GM19043 (cell line): Measurements from ENCODE around the gene MAN1C1.
A peak's percentile ranks its signal among the peaks of the same experiment; 100 is the strongest.

Source experiments
- ATAC-seq: cut with Tn5 transposase; IDR thresholded peaks from one replicate; pipeline ENCODE4 v1.9.1; 2021; ENCODE audit warnings: low read depth; ENCODE audit not compliant: unreplicated experiment

The MAN1C1 gene

DNA sequence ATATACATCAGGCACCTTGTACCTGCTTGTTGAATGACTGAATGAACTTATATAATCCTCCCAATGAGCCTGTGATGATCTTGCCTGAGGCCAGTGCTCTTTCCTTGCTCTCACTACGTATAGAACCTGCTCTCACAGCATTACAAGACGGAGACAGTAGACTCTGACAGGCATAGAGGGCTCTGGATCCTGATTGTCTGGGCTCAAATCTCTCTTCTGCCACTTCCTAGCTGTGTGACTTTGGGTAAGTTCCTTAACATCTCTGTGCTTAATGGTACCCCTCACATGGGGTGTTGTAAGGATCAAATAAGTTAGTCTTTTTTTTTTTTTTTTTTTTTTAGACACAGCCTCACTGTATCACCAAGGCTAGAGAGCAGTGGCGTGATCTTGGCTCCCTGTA is 4.2 kb upstream of the MAN1C1 start:
- ATAC-seq: no peak

DNA sequence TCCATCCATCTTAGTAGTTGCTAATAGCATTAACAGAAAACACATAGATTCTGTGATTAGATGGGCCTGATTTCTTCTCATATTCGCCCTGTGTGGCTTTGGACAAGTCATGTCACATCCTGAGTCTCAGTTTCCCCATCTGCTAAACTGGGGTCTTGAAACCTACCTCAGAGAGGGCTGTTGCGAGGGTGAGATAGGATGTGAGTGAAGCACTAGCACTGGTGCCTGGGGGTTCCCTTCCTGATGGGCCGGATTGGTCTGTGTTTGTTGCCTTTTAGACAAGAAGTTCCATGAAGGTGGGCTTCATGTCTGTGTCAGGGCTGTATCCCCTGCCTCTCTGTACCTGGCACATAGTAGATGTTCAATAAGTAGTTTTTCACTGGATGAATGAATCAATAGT is 3.5 kb upstream of the MAN1C1 start:
- ATAC-seq: no peak

DNA sequence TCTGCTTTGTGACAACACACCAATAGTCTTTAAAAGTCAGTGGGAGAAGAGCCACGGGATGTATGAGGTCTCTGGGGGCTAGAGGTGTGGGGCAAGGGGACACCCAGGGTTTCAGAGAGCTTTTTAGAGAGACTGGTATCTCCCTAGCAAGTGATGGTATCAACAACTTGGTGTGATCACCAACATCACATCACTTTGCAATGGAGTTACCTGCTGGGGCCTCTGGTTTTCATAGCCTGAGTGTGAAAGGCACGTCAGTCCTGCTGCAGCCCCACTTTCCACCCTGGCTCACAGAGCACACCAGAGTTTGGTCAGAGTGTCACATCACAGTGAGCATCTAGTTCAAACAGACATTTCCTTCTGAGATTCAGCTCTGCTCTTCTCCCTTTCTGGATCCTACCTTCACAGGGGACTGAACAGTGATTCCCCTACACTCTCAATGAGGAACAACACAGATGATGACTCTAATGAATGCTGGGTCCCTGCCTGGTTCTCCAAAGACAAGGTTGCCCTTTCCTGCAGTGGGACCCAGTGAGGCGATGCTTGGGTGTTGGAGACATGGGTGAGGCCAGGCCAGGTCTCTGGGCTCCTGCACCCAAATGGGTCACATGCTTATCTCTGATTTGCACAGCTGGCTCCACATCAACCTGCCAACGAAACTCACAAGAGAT is 2.0 kb upstream of the MAN1C1 start:
- no peak for ATAC-seq

DNA sequence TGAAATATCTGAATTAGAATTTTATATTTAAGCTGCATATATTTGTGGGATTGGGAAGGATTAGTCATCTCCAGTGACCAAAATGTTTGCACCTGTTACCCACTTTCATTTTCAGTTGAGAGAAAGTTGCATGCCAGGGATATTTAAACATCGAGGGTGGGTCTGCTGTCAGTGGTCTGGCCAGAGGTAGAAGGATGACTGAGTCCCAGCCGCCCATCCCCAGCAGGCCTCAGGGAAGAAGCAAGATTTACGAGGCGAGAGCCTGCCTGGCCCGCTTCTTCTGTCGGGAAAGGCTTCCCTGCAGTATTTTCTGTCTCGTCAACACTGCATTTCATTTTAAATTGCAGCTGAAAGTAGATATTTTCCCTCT is 1.4 kb upstream of the MAN1C1 start:
- no peak for ATAC-seq

DNA sequence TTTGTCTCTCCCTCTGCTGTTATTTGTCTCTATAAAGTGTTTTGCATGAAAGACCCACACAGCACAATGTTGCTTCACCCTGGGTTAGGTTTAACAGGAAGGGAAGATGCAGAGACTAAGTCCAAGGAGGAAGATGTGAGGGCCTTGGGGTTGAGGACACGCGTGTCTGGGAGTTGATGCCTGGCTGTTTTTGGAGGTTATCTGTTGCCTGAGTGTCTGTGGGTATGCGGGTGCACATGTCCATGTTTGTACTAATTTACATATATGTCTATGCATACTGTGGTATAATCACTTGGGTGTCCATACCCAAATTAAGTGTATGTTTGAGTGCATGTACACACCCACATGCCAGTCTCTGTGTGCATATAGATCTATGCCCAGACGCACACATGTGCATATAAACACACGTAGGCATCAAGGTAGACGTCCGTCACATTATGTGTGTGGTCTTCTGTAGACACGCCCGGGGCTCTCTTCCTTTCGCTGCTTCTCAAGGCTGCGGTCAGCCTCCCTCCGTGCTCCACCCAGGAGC is 962 bp upstream of the MAN1C1 start:
- peak; percentile 9 for ATAC-seq

DNA sequence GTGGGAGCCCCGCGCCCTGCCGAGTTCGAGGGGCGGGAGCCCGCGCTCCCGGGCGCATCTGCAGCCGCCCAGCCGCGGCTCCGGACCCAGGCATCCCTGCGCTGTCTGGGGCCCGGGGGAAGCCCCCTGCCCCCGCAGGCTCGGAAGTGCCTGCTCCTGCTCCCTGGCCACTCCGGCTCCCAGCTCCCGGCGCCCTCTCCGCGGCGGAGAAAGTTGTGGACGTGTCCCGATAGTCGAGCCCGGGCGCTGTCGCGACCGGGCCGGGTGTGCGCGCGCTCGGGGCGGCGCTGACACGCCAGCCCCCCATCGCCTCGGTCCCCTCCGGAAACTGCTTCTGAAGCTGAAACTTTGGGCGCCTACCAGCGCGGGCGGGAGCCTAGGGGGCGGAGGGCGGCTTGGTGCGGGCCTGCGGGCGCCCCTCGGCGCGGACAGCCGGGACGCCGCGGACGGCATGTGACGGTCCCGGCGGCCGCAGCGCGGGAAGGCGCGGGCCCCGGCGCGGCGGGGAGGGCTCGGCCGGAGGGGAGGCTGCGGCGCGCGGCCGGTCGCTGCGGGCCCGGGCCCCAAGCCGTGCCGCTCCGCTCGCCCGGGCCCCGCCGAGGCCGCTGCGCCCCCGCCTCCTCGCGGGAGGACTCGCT is 515 bp downstream of the MAN1C1 start:
- ATAC-seq: no peak

DNA sequence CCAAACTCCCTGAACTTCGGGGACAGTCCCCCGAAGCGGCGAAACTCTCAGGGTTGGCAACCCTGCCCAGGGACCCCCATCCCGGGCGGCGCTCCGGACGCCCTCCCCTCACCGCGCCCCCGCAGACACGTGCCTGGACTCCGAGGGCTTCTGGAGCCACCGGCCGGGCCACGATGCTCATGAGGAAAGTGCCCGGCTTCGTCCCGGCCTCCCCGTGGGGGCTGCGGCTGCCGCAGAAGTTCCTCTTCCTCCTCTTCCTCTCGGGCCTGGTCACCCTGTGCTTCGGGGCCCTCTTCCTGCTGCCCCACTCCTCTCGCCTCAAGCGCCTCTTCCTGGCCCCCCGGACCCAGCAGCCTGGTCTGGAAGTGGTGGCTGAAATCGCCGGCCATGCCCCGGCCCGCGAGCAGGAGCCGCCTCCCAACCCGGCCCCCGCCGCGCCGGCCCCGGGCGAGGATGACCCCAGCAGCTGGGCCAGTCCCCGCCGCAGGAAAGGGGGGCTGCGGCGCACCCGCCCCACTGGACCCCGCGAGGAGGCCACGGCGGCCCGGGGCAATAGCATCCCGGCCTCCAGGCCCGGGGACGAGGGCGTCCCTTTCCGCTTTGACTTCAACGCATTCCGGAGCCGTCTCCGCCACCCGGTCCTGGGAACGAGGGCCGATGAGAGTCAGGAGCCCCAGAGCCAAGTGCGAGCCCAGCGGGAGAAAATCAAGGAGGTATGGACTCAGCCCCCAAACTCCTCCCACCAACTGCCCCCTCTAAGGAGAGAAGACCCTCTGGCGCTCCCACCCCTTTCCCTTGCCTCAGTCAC is 1.2 kb downstream of the MAN1C1 start:
- no peak for ATAC-seq

DNA sequence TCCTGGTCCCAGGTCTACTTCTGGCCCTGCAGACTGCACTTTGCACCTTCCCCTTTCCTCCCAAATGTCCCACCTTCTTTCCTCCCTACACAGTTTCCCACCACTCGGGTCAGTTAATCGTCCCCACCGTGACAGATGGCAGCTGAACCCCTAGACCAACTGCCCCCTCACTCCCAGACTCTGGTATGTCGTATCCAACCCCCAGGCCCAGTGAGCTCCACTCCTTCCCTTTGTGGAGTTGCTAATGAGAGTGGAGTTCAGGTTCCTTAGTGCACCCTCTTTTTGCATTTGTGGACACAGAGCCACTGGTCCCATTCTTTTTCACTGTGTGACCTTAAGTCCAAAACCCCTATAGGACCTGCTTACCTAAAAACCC is 1.8 kb downstream of the MAN1C1 start:
- ATAC-seq: no peak

DNA sequence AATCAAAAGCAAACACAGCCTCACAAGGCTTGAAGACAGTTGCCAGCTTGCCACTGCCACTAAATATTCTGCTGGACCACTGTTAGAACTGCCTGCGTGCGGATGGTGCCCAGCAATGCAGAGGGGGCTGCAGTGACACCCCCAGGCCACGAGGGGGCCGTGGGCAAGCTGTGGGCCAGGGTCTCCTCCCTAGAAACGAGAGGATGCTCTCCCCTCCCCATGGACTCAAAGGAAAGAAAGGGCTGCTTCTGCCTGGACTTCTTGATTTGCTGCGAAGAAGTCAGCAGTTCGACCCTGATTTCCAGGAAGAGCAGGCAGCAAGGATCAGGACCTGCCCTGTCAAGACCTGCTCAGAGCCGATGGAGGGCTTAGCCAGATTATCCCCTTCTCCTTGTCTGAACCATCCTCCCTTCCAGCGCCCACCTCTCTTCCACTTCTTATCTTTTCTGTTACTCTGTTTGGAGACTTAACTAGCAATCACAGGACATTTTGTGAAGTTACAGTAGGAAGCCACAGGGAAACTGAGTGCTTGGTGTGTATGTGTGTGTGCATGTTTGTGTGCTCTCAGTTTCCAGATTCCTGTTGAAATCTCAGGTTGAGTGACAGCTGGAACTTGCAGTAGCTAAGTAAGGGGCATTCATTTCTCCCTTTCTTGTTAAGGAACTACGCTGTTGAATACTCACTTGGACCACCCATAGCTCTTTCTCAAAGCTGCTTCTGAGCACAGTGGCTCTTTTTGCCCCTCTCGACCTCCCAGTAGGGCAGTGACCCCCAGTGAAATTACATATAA is 2.7 kb downstream of the MAN1C1 start:
- ATAC-seq: no peak

DNA sequence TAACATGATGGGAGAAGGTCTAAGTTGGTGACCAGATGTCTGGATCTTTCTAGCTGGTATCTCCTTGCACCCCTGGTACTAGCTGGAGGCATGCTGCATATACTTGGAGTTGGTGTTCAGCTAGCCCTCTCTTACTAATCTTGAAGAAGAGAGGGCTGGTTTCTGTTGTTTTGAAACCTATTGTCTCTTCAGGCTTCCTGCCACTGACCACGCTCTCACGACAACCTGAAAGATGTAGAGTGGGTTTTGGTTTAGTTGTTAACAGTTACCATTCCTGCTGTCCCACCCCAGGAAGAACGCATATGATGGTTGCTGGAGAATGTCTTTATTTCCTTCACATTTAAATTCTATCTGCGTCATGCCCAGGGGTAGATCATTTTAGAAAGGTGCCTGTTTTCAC is 3.6 kb downstream of the MAN1C1 start:
- ATAC-seq: no peak

DNA sequence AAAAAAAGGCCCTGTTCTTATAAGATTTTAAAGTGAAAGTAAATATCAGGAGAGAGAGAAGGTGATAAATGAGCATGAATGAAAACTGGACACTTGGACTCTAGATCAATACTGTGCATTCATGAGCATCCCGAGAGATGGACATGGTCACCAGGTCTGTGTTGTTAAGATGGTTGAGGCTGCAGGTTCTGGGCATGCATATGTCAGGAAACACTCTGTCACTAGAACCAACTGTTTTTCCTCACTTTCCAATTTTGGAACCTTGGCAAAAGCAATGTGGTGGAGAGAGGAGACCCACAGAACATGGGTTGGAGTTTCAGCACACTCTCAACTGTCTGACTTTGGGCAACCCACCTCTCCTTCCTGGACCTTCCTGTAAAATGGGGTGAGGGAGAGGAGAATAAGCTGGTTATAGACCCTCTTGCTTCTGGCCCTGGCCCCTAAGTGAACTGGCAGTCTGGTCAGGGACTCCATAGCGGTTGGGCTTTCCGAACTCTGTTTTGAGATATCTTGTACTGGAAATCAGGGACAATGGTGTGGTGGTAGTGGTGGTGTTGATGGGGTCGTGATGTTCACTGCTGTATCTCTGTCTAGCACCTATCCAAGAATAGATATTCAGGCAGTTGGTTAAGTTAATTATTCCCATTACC is 4.2 kb downstream of the MAN1C1 start:
- no peak for ATAC-seq

DNA sequence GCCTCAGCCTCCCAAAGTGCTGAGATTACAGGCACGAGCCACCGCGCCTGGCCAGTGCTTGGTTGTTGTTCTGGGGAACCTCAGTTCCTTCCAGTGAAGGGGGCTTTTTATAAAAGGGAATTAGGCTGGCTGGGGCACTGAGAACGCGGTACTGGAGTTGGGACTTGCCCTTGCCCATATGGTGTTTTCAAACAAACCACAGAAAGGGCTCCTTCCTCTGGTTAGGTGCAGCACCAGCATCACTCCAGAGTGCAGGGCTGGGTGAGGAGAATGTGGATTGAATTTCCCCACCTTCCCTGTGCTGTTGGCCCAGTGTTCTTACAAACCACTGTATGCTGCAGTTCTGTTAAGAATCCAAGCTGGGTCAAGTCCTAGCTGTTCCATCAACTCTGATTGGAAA is 5.3 kb downstream of the MAN1C1 start:
- no peak for ATAC-seq

DNA sequence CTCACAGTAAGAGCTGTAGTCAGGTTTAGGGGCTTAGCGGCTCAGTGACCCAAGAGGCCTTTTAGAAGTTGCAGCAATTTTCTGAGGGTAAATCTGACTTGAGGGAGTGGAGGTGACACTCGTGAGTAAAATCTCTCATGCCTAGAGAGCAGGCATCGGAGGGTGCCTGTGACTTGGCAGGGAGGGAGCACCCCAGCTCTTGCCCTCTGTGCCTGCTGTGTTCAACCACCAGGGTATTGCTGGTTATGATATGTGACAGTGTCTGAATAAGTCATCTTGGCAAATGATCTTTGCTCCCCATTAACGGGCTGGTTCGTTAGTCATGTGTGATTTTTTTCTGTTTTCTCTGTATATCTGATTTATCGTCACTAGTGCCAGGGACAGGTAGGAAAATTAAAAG is 5.9 kb downstream of the MAN1C1 start:
- ATAC-seq: no peak

DNA sequence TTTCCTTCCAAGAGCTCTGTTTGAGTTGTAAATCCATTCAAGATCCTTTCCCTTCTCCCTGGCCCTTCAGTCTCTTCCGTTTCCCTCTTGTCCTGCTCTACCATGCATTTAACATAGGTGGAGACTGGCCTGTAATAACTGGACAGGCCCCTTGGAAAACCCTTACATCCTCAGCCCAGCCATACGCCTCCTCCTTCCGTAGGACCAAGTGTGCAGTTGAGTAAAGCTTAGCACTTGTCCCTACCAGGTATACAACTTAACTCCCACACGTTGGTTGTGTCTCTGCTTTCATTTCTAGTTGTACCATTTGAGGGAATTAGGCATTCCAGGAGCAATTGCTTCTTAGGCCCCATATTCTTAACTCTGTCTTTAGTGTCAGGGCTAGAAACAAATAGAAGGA is 6.4 kb downstream of the MAN1C1 start:
- ATAC-seq: no peak

DNA sequence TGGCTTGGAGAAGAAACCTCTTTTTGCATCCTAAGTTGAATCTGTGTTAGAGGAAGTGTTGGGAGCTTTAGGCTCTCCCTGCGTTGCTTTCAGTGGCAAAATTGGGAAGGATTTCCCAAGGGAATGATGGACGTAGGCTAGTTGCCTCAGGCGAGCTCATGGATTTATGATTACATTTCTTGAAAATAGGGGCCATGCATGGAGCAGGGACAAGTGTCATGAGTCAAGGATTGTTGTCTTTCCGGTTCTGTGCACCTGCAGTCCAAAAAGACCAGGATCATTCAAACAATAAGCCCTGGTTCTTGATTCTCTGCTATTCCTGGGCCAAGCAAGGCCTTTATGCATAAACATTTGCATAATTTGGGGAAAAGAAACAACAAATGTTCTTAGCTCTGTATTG is 7.1 kb downstream of the MAN1C1 start:
- ATAC-seq: no peak

DNA sequence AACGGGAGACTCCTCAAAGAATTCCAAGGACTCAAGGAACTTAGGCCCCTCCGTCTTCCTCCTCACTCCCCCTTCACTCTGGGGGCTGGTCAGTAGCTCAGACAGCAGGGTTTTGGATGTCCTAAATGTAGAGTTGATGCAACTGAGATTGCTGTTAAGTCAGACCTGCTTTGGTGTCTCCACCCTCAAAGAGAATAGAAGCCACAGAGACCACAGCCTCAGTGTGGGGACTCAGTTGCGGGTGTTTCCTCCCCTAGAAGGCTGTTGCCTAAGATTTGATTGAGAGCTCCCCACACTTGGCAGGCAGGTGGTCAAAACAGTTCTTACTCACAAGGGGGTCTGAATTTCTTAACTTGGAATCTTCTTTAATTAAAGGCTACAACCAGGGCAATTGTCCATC is 7.6 kb downstream of the MAN1C1 start:
- no peak for ATAC-seq

DNA sequence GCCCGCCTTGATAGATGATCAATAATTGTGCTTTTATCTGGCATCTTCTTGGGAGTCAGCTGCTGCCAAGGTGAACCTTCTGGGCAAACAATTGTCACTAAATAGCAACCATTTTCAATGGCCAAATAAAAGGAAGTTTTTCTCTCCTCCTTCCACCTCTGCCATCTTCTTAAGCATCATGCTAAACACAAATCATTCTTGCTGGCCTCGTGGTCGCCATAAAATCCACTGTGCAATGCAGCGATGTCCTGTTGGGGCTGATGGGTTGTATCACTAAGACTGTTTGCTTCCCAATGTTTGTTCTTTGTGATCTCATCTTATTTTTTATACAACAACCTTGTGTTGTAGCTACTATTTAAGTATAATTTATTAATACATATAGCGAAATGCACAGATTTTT is 8.0 kb downstream of the MAN1C1 start:
- no peak for ATAC-seq

DNA sequence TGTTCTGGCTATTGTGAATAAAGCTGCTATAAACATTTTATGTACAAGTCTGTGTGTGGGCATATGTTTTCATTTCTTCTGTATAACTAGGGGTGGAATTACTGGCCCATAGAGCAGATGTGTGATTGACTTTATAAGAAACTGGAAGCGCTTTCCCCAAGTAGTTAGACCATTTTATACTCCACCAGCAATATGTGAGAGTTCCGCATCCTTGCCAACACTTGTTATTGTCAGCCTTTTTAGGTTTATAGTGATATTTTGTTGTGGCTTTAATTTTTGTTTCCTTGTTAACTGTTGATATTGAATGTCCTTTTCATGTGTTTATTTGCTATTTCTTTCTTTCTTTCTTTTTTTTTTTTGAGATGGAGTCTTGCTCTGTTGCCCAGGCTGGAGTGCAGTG is 9.4 kb downstream of the MAN1C1 start:
- no peak for ATAC-seq

DNA sequence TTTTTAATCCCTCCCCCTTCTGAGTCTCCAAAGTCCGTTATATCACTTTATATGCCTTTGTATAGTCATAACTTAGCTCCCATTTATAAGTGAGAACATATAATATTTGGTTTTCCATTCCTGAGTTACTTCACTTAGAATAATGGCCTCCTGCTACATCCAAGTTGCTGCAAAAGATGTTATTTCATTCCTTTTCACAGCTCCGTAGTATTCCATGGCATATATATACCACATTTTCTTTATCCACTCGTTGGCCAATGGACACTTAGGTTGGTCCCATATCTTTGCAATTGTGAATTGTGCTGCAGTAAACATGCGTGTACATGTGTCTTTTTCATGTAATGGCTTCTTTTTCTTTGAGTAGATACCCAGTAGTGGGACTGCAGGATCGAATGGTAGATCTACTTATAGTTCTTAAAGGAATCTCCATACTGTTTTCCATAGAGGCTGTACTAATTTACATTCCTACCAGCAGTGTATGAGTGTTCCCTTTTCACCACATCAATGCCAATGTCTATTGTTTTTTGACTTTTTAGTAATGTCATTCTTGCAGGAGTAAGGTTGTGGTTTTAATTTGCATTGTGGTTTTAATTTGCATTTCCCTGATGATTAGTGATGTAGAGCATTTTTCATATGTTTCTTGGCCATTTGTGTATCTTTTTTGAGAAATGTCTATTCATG is 12.3 kb downstream of the MAN1C1 start:
- no peak for ATAC-seq

DNA sequence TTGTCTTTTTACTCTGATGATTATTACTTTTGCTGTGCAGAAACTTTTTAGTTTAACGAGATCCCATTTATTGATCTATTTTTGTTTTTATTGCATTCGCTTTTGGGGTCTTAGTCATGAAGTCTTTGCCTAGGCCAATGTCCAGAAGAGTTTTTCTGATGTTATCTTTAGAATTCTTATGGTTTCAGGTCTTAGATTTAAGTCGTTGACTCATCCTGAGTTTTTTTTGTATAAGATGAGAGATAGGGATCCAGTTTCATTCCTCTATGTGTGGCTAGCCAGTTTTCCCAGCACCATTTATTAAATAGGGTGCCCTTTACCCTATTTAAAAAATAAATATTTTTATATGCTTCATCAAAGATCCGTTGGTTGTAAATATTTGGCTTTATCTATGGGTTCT is 13.2 kb downstream of the MAN1C1 start:
- no peak for ATAC-seq
